Left colon (tissue), 2 donors: ENCODE measurements around the gene C12orf76. TPM values are rescaled to one million over a fixed set of nuclear protein-coding genes. Genes with fewer than 3 reads are reported as not detected.

Source experiments
- ATAC-seq: fragments of 200-7000 bp; cut with Tn5 transposase; one replicate; pipeline ENCODE4 v1.9.1; 2020; ENCODE audit warnings: mild to moderate bottlenecking, moderate library complexity
- DNase-seq, 2 donors: peaks; one replicate each; pipeline ENCODE4 v3.0.0-alpha.2; 2020
- intact Hi-C, 2 donors: fragments of 100-400 bp; cut with DNase I in 1 of 2; cut with micrococcal nuclease in 1 of 2; formaldehyde crosslinking; loops; one replicate each; pipeline versions ENCODE4 v1.11.2 to v1.14.0; 2022; cut with DNase I, micrococcal nuclease
- total RNA-seq, 2 donors: library from RNA; stranded (reverse); fragmentation: NEBNext Ultra II Directional; extraction: Animal tissue kit (Norgen Biotek cat#: 25700); gene quantifications; one replicate each; pipeline ENCODE4 v1.2.1, GENCODE V29; 2021
- donor health status: DM: no; HTN: no; CAD: no.
- donor health status: DM: yes; HTN: yes; CAD: no.

C12orf76 gene
- total RNA-seq, 2 donors from 2014 or later, result 5.5 to 7.8 TPM

GRCh38 chr12:110001596-110001995, 46.7 kb downstream of the C12orf76 start:
- ATAC-seq (no peak), DNase-seq (no peak)
- intact Hi-C loops, result no loop called here

GRCh38 chr12:109999983-110000505, 48.3 kb downstream of the C12orf76 start:
- DNase-seq, result peak; percentile 34 to 49
- intact Hi-C loops, result no loop called here

GRCh38 chr12:109999649-109999971, 48.7 kb downstream of the C12orf76 start:
- ATAC-seq (no peak), DNase-seq (peak; percentile 45 to 46)
- intact Hi-C loops, result no loop called here

More at GRCh38 chr12:109999983-110000505, 48.3 kb downstream of the C12orf76 start:
- no peak for ATAC-seq

GRCh38 chr12:109998904-109999648, 49.2 kb downstream of the C12orf76 start, which contains the start of gene ANKRD13A:
Gene ANKRD13A, plus strand, starts transcription at chr12:109999430. Its CDS starts 259 bp downstream, at chr12:109999689.
- DNase-seq, result peak; percentile 88 to 90
- intact Hi-C loops, result no loop called here
- peak; percentile 77 for ATAC-seq

- intact Hi-C loops, result no loop called here
- DNase-seq (no peak), ATAC-seq (no peak)
Observed at GRCh38 chr12:109998241-109998903, 50.0 kb downstream of the C12orf76 start.

- intact Hi-C loops, result no loop called here
- no peak for DNase-seq
- ATAC-seq, result no peak
Observed at GRCh38 chr12:109997393-109997792, 50.9 kb downstream of the C12orf76 start.

- intact Hi-C loops, result no loop called here
- ATAC-seq, result no peak
- no peak for DNase-seq
Observed at GRCh38 chr12:109996483-109996853, 51.9 kb downstream of the C12orf76 start.

GRCh38 chr12:109995686-109996482, 52.4 kb downstream of the C12orf76 start, which contains the start of gene GIT2:
Gene GIT2, minus strand, starts transcription at chr12:109996368. Its CDS starts 144 bp downstream, at chr12:109996224.
- DNase-seq (peak; percentile 94 to 95), ATAC-seq (peak; percentile 82)
- intact Hi-C loops, result no loop called here

GRCh38 chr12:109995361-109995685, 53.0 kb downstream of the C12orf76 start:
- peak; percentile 0 for ATAC-seq
- intact Hi-C loops, result no loop called here

GRCh38 chr12:109994401-109995175, 53.7 kb downstream of the C12orf76 start:
- DNase-seq (no peak), ATAC-seq (peak; percentile 27)
- intact Hi-C loops, result no loop called here

More at GRCh38 chr12:109995361-109995685, 53.0 kb downstream of the C12orf76 start:
- no peak for DNase-seq

GRCh38 chr12:109993091-109993490, 55.2 kb downstream of the C12orf76 start:
- intact Hi-C loops, result no loop called here
- DNase-seq, result no peak
- ATAC-seq, result no peak

GRCh38 chr12:109991586-109991985, 56.7 kb downstream of the C12orf76 start:
- intact Hi-C loops, result no loop called here
- no peak for ATAC-seq
- no peak for DNase-seq

Other genes starting within 250 kb of the C12orf76 start
- under 1 TPM; 0.09 to 0.36 TPM for gene TRPV4, start 215.1 kb downstream of the C12orf76 start, total RNA-seq
- gene GLTP, start 168.0 kb downstream of the C12orf76 start, total RNA-seq, result 100 to 1,000 TPM in 1 of 2 donors, 10 to 100 TPM in 1; 95.0 to 128 TPM
- gene TCHP, start 148.2 kb downstream of the C12orf76 start, total RNA-seq, result 10 to 100 TPM; 15.0 to 17.2 TPM
- gene GIT2, start 52.2 kb downstream of the C12orf76 start, total RNA-seq, result 10 to 100 TPM; 29.0 to 31.4 TPM
- gene ANKRD13A, start 49.1 kb downstream of the C12orf76 start, total RNA-seq, result 10 to 100 TPM; 65.3 to 68.3 TPM
- 1 to 10 TPM; 4.8 to 5.1 TPM for gene IFT81, start 75.8 kb upstream of the C12orf76 start, total RNA-seq
- gene ATP2A2, start 232.7 kb upstream of the C12orf76 start, total RNA-seq, result 100 to 1,000 TPM; 248 to 279 TPM